Neuron (in vitro differentiated cells): ENCODE measurements around the gene HOXC12.

Experiments used
- H2AFZ ChIP-seq: one replicate; pipeline ENCODE4 v1.6.1; 2013; ENCODE audit warnings: low read depth, mild to moderate bottlenecking, inconsistent platforms, low read length, moderate library complexity
- H3K27me3 ChIP-seq: one replicate; pipeline ENCODE4 v1.6.1; 2013; ENCODE audit warnings: low read length; ENCODE audit not compliant: insufficient read depth
- H3K36me3 ChIP-seq: one replicate; pipeline ENCODE4 v1.6.1; 2013; ENCODE audit warnings: low read length; ENCODE audit not compliant: insufficient read depth
- H3K4me1 ChIP-seq: one replicate; pipeline ENCODE4 v1.6.1; 2013; ENCODE audit warnings: low read length; ENCODE audit not compliant: insufficient read depth
- H3K4me3 ChIP-seq: 2 replicates; pipeline ENCODE4 v1.5.1; 2013; ENCODE audit warnings: mild to moderate bottlenecking, low read length, moderate library complexity
- H3K9me3 ChIP-seq: one replicate; pipeline ENCODE4 v1.6.1; 2013; ENCODE audit warnings: low read length

HOXC12 gene

DNA sequence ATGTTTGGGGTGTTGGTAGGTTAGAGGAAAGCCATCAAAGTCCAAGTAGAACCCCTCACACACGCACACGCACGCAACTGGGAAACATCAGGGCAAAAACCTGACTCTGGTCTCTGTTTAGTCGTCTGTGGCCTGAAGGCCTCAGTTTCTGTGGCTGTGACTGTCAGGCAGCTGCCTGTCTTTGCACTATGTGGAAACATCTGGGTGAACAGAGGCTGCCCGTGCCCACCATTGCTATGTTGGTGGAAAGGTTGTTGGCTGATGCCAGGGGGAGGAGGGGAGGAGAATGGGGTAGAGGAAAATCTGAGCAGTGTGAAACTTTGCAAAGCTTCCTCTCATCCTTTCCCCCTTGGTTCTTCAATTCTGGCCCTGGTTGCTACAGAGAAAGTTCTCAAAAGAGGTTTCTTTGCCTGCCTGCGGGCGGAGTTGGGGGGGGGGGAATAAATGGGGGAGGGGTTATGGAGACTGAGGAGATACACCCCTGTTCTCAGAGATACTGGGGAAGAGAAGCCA is 37.7 kb downstream of the HOXC12 start:
- no peaks in the 10 kb centered on the region for H3K9me3 ChIP-seq
- peaks cover 98% of the 10 kb centered on the region for H3K27me3 ChIP-seq
- H3K4me1 ChIP-seq, result peaks cover 7% of the 10 kb centered on the region
- no peaks in the 10 kb centered on the region for H3K36me3 ChIP-seq
- no peak overlapping the region for H3K4me3 ChIP-seq
- no peak overlapping the region for H2AFZ ChIP-seq

DNA sequence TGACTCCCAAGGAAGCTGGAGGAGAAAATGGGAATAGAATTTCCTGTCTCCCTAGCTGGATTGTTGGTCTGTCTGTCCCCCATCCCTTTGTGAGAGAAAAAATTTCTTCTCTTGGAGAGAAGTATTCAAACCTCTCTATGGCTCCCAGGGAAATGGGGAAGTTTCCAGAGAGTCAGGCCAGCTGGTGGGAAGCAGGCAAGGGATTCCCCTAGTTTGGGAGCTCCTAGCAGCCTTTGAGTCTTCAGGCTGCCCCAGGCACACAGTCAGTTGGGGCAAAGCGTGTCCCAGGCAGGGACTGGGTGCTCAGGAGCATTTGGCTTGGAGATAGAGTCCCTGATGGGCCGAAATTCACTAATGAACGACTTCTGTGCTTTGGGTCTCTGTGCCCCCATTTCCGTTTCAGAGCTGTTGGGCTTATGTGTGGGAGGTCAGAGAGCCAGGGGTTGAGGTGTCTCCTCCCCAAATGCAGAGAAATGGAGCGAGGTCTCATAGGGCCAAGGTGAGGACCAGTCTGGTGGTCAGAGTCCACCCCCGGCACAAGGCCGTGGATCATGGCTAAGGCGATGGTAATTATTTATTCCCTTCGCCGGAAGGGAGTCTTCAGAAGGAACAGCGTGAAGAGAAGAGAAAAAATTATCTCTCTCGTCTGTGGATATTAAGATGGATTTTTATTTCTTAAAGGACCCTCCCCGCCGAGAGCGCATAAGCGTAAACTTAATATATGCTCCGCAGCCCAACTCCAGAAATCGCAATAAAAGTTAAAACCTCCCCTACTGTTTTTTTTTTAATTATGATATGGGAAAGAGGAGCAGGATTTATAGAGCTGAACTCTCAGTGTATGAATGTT is 38.7 kb downstream of the HOXC12 start:
- no peaks in the 10 kb centered on the region for H3K9me3 ChIP-seq
- no peaks in the 10 kb centered on the region for H3K36me3 ChIP-seq
- H2AFZ ChIP-seq, result no peak overlapping the region
- H3K4me3 ChIP-seq, result no peak overlapping the region
- peaks cover 98% of the 10 kb centered on the region for H3K27me3 ChIP-seq
- H3K4me1 ChIP-seq, result peaks cover 7% of the 10 kb centered on the region

DNA sequence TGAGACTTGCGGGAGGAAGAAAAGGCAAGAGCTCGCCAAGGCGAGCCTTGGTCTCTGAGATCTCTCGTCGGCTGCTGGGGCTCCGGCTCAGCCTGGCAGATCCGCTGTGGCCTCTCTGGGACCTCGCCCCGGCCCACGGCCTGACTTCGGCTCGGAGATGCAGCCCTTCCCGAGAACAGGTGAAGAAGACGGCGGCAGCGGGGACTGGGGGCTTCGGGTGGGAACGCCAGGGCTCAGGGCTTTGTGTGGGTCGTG is 39.2 kb downstream of the HOXC12 start:
- no peak overlapping the region for H2AFZ ChIP-seq
- no peak overlapping the region for H3K4me3 ChIP-seq
- H3K9me3 ChIP-seq, result no peaks in the 10 kb centered on the region
- H3K36me3 ChIP-seq, result no peaks in the 10 kb centered on the region
- H3K4me1 ChIP-seq, result peaks cover 7% of the 10 kb centered on the region
- peaks cover 98% of the 10 kb centered on the region for H3K27me3 ChIP-seq

DNA sequence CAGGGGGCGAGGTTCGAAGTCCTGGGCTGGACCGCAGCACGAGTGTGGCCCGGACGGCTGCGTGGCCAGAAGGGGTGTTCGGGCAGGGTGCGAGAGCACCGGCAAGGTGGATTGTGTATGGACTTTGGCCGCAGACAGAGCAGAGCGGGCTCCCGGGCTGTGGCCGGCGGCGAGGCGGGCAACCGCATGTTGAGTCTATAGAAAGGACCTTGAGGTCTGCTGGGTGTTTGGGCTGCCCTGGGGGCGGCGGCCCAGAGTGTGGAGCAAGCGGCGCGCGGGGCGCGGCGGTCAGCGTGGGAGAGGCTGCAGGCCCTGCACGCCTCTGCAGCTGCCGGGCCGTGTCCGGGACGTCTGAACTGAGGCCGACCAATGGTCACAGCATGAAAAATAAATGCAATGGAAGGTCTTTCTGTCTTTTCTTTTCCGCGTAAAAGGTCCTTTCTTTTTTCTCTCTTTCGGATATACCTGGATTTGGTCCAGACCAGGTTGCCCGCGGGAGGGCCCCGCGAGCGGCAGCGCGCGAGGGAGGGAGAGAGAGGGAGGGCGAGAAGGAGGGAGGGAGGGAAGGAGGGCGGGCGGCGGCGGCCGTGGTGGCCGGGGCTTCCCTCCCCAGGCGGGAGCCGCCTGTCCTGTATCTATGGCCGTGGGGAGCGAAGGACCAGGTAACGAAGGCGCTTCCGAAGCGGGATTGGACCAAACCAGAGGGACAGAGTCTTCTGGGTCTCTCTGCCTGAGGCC is 39.7 kb downstream of the HOXC12 start:
- no peak overlapping the region for H3K4me3 ChIP-seq

DNA sequence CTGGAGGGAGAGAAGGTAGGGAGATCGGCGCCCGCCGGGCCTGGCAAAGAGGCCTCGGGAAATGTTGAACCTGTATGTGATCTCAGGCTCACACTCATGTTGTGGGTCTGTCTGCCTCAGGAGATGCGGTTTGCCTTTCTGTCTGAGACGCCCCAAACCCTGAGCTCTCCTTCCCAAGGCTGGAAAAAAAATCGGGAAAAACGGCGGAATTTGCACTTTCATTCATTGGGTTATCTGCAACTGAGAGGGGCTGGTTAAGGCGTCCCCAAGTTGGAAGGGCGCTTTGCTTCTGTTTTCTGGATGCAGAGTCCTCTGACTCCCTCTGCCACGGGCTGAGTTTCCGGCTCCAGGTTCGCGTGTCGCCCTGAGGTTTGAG is 40.3 kb downstream of the HOXC12 start:
- H3K27me3 ChIP-seq, result peaks cover 99% of the 10 kb centered on the region
- no peaks in the 10 kb centered on the region for H3K9me3 ChIP-seq
- peaks cover 7% of the 10 kb centered on the region for H3K4me1 ChIP-seq
- no peak overlapping the region for H3K4me3 ChIP-seq
- H2AFZ ChIP-seq, result no peak overlapping the region
- H3K36me3 ChIP-seq, result no peaks in the 10 kb centered on the region

More for the DNA sequence above, 39.7 kb downstream of the HOXC12 start:
- Histone ChIP-seq H2AFZ (no peak overlapping the region), H3K27me3 (peaks cover 98% of the 10 kb centered on the region), H3K36me3 (no peaks in the 10 kb centered on the region), H3K9me3 (no peaks in the 10 kb centered on the region), H3K4me1 (peaks cover 7% of the 10 kb centered on the region)

DNA sequence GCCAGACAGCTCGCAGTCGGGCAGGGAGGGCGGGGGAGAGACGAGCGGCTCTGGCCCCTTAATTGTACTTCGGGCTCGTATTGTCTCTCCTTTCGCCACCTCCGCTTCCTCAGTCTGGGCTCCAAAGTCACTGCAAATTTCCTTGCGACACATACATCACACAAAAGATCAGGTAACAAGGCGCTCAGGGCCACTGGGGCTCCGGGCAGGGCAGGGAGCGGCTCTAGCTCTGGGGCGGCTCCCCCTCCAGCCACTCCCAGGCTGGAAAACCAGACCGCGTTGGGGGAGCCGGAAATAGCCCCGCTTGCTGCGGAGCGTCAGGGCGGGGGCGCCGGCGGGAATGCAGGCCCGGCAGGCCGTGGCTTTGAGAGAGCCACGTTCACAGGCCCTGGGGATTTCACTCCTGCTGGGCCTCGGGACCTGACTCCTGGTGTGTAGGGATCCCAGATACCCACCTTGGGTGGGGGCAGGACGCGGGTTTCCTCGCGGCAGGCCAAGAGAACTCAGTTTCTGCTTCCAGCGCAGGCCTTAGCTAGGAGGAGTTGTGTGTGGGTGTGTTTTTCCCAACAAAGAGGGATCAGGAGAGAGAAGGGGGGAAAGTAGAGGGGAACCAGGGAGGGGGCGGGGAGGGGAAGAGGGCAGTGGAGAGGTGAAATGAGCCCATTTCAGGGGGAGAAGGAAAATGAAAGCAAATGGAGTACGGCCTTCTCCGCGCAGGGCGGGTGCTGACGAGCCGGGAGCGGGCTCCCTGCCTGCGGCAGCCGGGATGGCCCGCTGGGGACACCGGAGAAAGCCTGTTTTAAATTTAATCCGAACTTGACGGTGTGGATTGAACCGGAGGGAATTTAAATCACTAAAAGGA is 40.9 kb downstream of the HOXC12 start:
- peaks cover 99% of the 10 kb centered on the region for H3K27me3 ChIP-seq
- peak overlapping the region; percentile 22 for H3K4me3 ChIP-seq
- H3K36me3 ChIP-seq, result no peaks in the 10 kb centered on the region
- no peaks in the 10 kb centered on the region for H3K9me3 ChIP-seq
- H2AFZ ChIP-seq, result peak overlapping the region; percentile 76
- H3K4me1 ChIP-seq, result peaks cover 7% of the 10 kb centered on the region

DNA sequence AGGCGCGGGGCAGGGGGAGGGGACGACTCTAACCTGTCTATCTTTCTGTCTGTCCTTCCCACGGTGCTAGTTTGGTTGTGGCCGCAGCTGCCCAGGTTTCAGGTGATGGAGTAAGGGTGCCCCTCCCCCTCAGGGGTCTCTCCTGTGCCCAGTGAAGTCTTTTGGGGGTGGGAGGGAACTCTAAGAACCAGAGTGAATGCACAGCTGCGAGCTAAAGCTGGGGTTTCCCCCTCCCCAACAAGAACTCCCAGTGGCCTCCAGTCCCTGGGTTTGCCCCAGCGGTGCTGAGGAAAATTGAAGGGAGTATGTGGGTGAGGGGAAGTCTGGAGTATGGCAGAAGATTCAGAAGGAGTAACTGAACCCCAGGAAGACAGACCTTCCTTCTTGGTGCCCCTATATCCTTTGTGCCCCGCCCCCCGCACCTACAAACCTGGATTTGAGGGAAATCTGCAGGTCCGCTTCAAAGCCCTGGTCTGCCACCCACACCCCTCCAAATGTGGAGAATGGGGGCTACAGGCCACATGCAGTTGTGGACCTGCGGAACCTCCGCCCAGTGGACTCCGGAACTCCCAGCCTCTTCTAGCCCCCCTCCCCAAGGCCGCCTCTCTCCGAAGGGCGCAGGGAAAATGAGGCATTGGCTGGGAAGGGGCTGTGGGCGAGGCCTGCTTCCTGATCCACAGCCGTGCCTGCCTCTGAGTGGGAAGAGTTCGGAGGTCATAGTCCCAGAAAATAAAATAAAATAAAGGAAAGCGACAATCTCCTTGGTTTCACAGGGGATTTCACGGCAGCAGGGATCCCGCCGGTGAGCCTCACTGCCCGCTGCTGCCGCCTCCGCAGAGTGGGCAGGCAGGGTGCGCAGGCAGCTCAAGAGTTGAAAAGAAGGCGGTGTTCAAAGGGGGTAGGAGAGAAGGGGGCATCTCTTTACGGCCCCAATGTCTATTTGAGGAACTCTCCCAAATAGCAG is 41.8 kb downstream of the HOXC12 start:
- Histone ChIP-seq H3K4me3 (no peak overlapping the region), H3K9me3 (no peaks in the 10 kb centered on the region), H3K36me3 (no peaks in the 10 kb centered on the region), H2AFZ (no peak overlapping the region), H3K4me1 (peaks cover 7% of the 10 kb centered on the region), H3K27me3 (peaks cover 99% of the 10 kb centered on the region)

DNA sequence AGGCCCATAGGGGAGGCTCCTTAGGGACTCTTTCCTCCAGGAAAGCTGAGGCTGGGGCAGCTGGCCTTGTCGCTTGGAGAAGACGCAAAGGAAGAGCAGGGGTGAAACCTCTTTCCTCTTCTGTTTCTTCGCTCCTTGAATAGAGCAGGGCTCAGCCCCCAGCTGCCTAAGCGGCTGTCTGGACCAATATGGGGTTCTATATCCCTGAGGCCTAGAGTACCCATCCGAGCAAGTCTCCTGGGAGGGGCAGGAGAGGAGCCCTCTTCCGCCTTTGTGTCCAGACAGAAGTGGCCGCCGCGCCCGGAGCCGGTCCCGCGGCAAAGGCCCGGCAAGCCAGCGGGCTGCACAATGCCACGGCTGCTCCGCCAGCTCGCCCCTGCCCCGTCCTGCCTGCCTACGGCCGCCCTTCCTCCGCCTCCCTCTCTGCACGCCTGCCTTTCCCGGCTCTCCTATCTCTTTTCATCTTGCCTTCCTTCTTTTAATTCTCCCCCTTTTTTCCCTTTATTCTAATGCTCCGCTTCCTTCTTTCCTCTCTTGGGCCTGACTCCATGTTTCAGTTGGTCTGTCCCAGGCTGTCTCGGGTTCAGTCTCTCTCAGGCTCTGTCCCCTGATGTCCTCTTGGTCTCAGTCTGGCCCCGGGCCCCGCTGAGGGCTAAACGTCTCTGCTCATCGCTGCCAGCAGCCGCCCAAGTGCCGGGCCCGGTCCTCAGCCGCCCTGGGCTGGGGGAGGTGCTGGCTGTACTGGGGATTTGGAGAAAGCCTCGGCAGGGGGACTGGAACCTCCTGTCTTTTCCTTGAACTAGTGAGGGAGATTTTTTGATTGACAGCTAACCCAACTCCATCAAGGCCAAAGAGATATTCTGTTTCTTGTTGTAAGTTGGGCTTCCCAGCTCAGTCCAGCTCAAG is 42.8 kb downstream of the HOXC12 start:
- Histone ChIP-seq H3K36me3 (no peaks in the 10 kb centered on the region), H3K27me3 (peaks cover 99% of the 10 kb centered on the region)

DNA sequence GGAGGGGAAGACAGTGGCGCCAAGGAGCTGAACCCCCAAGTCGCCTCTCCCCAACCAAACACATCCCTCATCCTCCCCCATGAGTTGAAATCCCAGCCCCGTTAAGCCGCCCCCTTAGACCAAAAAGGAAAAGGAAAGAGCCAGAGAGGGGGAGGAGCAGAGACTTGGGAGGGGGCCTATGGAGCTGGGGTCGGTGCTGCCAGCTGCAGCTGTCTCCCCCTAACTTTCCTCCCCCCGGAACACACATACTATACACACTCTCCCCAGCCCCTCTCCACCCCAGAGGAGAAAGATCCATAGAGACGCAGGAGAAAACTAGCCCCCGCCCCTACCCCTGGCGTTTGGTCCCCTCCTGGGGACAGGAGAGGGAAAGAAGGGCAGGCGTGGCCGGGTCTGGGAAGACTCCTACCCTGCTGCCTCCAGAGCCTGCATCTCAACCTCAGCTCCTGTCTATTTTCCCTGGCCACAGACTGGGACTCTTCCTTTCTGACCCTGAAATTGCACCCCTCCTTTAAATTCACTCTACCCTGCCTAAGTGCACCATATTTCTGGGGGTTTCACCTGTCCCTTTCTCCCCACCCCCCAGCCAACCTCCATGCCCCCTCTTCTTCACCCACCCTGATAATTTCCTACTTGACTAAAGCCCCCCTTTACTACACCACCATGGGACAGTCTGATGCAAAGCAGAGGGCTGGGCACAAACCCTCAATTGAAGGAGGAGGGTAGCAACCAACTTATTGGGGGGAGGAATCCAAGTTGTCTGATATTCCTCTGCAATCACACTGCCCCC is 43.6 kb downstream of the HOXC12 start:
- H3K36me3 ChIP-seq, result no peaks in the 10 kb centered on the region
- no peaks in the 10 kb centered on the region for H3K9me3 ChIP-seq
- peaks cover 100% of the 10 kb centered on the region for H3K27me3 ChIP-seq
- H3K4me3 ChIP-seq, result no peak overlapping the region
- H3K4me1 ChIP-seq, result peaks cover 7% of the 10 kb centered on the region
- H2AFZ ChIP-seq, result no peak overlapping the region

More for the DNA sequence above, 42.8 kb downstream of the HOXC12 start:
- H3K9me3 ChIP-seq, result no peaks in the 10 kb centered on the region
- no peak overlapping the region for H3K4me3 ChIP-seq
- H2AFZ ChIP-seq, result no peak overlapping the region
- H3K4me1 ChIP-seq, result peaks cover 7% of the 10 kb centered on the region

DNA sequence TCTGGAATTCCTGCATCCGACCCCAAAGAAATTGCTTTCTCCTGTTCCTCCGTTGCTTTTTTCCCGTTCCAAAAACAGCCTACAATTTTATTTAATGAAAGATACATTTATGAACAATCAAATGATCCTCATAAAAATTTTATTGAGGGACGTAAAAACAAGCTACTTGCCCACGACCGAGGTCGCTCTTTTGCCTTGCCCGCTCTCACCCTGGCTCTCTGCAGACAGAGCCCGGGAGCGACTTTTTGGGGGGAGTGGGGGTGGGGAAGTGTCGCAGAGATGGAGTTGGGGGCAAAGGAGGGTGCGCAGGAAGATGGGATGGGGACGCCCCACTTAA is 44.2 kb downstream of the HOXC12 start:
- Histone ChIP-seq H2AFZ (no peak overlapping the region), H3K36me3 (no peaks in the 10 kb centered on the region), H3K9me3 (no peaks in the 10 kb centered on the region), H3K4me3 (no peak overlapping the region), H3K4me1 (peaks cover 7% of the 10 kb centered on the region), H3K27me3 (peaks cover 99% of the 10 kb centered on the region)

DNA sequence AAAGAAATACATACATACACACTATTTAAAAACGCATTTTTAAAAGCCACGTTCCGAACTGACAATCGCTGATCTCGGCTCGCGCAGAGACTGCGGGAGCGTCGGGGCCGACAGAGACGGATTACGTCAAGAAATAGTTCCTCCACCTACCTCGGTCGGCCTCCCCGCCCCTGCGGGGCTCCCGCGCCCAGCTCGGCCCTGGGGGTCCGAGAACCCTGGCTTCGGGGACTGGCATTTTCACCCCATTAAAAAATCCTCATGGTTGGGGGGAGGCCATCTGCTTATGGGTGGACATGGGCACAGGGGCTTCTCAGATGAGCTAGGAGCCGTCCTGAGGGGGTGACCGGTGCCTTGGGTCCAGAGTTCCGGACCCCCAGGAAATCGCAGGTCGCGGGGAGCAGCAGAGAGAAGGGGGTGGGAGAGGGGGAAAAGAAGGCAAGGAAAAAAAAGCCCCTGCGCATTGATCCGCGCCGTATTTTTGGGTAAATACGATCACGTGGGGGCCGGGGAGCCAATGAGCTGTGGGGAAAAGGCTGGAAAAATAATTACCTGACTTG is 44.9 kb downstream of the HOXC12 start:
- Histone ChIP-seq H3K27me3 (peaks cover 99% of the 10 kb centered on the region), H2AFZ (peak overlapping the region; percentile 57), H3K36me3 (no peaks in the 10 kb centered on the region), H3K4me1 (peaks cover 7% of the 10 kb centered on the region), H3K4me3 (no peak overlapping the region), H3K9me3 (no peaks in the 10 kb centered on the region)
